H1 (cell line): ENCODE results near the gene PRSS50. TPM values are rescaled to one million over a fixed set of nuclear protein-coding genes. Genes with fewer than 3 reads are reported as not detected.

Experiments used
- CEBPB ChIP-seq: IDR thresholded peaks from 2 replicates; pipeline ENCODE4 v1.6.1; 2012; ENCODE audit warnings: low read depth, low read length
- JUND ChIP-seq: IDR thresholded peaks from 2 replicates; pipeline ENCODE4 v1.6.1; 2011; ENCODE audit warnings: mild to moderate bottlenecking, improper control_type of control experiment, low read length
- KDM4A ChIP-seq: IDR thresholded peaks from one replicate; pipeline ENCODE4 v1.7.1; 2012; ENCODE audit warnings: low read depth, mild to moderate bottlenecking, moderate library complexity, low read length, inconsistent platforms; ENCODE audit not compliant: severe bottlenecking
- SUZ12 ChIP-seq: fragments of 200-600 bp; sonication (generic); IDR thresholded peaks from 2 replicates; pipeline ENCODE4 v1.6.1; 2012; ENCODE audit warnings: mild to moderate bottlenecking, inconsistent platforms, low read length, moderate library complexity, mixed read lengths
- TAF7 ChIP-seq: optimal IDR thresholded peaks from 2 replicates; pipeline ENCODE3; 2011; ENCODE audit warnings: low read depth, mild to moderate bottlenecking, inconsistent platforms, low read length, moderate library complexity, borderline replicate concordance
- polyA plus RNA-seq, 7 experiments: library from polyadenylated mRNA; depleted of rRNA in 3 of 7; stranded (reverse) in 5 of 7; unstranded in 2 of 7; fragments of >200 nt in 5 of 7; fragments of 200-250 nt in 2 of 7; gene quantifications; 1 replicate in 5 of 7; 2 replicates in 1 of 7; 4 replicates in 1 of 7; pipeline versions ENCODE4 v1.2.1 to v1.2.3, GENCODE V29; 2011 to 2013; ENCODE audit warnings: missing spikeins in 2 of 7, mixed read lengths in 2 of 7
- total RNA-seq: library from RNA; stranded (reverse); fragmentation: NEBNext Ultra II Directional; extraction: Animal tissue kit (Norgen Biotek cat#: 25700); gene quantifications from 2 replicates; pipeline ENCODE4 v1.2.1, GENCODE V29; 2021

PRSS50 gene
- total and polyA plus RNA-seq, 2 of the 8 experiments (the other 6 are each of a cell fraction or from before 2014, with no cell fraction given) = 0.47 to 0.71 TPM

- no peak for TF ChIP-seq SUZ12
- no peak for TF ChIP-seq CEBPB
- TF ChIP-seq KDM4A = no peak
- no peak for TF ChIP-seq TAF7
- no peak for TF ChIP-seq JUND
- TF ChIP-seq, all 59 proteins: peak for 0
Measured at GRCh38 chr3:46731795-46732194, 14.1 kb upstream of the PRSS50 start (continued).
